BLaER1 treated with 17β-estradiol and CSF1 and Interleukin-3, amounts not matched to agents 10 nM and 100 nM (cell line): ENCODE measurements around the gene MAN2A1.

ENCODE experiments used
- H3K27ac ChIP-seq, 11 experiments: shearing (Covaris generic); formaldehyde crosslinking; 2 replicates each; pipeline ENCODE4 v1.8.1; 2022
- H3K27me3 ChIP-seq, 11 experiments: shearing (Covaris generic); formaldehyde crosslinking; 2 replicates each; pipeline ENCODE4 v1.8.1; 2022
- H3K36me3 ChIP-seq, 11 experiments: shearing (Covaris generic); formaldehyde crosslinking; 2 replicates each; pipeline ENCODE4 v1.8.1; 2022
- H3K4me1 ChIP-seq, 10 experiments: shearing (Covaris generic); formaldehyde crosslinking; 2 replicates each; pipeline ENCODE4 v1.8.1; 2022
- H3K4me2 ChIP-seq, 11 experiments: shearing (Covaris generic); formaldehyde crosslinking; 2 replicates each; pipeline ENCODE4 v1.8.1; 2022
- H3K4me3 ChIP-seq, 10 experiments: shearing (Covaris generic); formaldehyde crosslinking; 2 replicates each; pipeline ENCODE4 v1.8.1; 2022
- H3K9ac ChIP-seq, 11 experiments: shearing (Covaris generic); formaldehyde crosslinking; 2 replicates each; pipeline ENCODE4 v1.8.1; 2022
- H3K9me3 ChIP-seq, 11 experiments: shearing (Covaris generic); formaldehyde crosslinking; replicated peaks in 1 of 11; 2 replicates each; pipeline ENCODE4 v1.8.1; 2022
- H4K20me1 ChIP-seq, 11 experiments: shearing (Covaris generic); formaldehyde crosslinking; 2 replicates each; pipeline ENCODE4 v1.8.1; 2022
- Cebpa-rat ChIP-seq, 11 experiments: shearing (Covaris generic); IDR thresholded peaks; 2 replicates each; pipeline ENCODE4 v1.8.1; 2022

Gene MAN2A1

DNA sequence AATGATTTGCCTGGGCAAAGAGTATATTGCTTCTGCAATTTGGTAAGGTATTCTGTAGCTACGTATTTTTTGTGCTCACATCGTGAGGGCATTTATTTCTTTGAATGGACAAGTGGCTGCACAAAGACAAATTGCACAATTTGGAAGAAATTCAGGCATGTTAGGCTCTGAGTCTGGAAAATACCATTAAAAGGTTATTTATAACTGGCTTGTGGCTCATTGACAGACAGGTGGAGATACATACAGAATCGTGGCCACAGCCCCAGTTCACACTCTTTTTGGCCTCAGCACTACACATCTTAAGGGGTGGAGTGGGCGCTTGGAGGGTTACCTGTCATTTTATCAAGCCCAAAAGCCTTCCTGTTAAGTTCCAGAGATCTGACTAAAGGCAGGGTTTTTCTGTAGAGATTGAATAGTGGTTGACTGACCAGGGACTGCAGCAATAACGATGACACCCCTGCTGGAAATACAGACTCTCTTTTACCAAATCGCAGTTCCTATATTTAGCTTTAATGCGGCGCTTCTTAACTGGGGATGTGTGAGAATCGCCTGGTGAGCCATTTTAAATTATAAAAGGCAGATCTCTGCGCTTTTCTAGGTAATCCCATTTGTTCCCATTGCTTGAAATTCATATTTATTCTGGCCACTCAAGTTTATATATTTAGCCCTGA lies 14.7 kb downstream of the MAN2A1 start:
- TF ChIP-seq Cebpa-rat (IDR thresholded peaks at IDR 0.05): no peak
- Histone ChIP-seq H3K9me3 (peaks cover 0 to 14% (median 0%) of the 10 kb centered on the region in 11 experiments; a peak in 6 of 22 replicates), H3K4me3 (no peak overlapping the region), H3K9ac (no peak overlapping the region), H3K36me3 (peaks cover 0 to 56% (median 32%) of the 10 kb centered on the region in 11 experiments; a peak in 18 of 22 replicates), H3K27me3 (no peaks in the 10 kb centered on the region), H3K27ac (no peak overlapping the region), H3K4me1 (peaks cover 10 to 17% (median 13%) of the 10 kb centered on the region in 10 experiments; a peak in 19 of 20 replicates), H3K4me2 (no peak overlapping the region), H4K20me1 (peaks cover 4 to 100% (median 47%) of the 10 kb centered on the region in 11 experiments; a peak in 17 of 22 replicates)

DNA sequence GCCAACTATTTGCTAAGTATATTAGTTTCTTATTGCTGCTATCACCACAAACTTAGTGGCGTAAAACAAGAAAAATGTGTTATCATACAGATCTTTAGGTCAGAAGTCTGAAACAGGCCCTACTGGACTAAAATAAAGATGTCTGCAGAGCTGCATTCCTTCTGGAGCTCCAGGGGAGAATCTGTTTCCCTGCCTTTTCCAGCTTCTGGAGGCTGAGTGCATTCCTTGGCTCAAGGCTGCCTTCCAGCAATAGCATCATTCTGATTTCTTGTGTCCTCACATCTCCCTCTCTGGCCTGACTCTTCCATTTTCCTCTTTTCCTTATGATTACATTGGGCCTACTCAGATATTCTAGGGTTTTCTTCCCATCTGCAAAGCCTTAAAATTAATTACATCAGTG lies 15.9 kb downstream of the MAN2A1 start:
- H3K4me2 ChIP-seq: no peak overlapping the region
- H3K9me3 ChIP-seq: peaks cover 0 to 22% (median 7%) of the 10 kb centered on the region in 11 experiments; a peak in 12 of 22 replicates
- H3K27ac ChIP-seq: no peak overlapping the region
- peaks cover 0 to 57% (median 34%) of the 10 kb centered on the region in 11 experiments; a peak in 19 of 22 replicates for H3K36me3 ChIP-seq
- peaks cover 4 to 99% (median 50%) of the 10 kb centered on the region in 11 experiments; a peak in 18 of 22 replicates for H4K20me1 ChIP-seq
- no peak for TF ChIP-seq Cebpa-rat (IDR thresholded peaks at IDR 0.05)
- no peak overlapping the region for H3K9ac ChIP-seq
- no peaks in the 10 kb centered on the region for H3K27me3 ChIP-seq
- no peak overlapping the region for H3K4me3 ChIP-seq
- H3K4me1 ChIP-seq: peaks cover 0 to 5% (median 1%) of the 10 kb centered on the region in 10 experiments; a peak in 8 of 20 replicates

DNA sequence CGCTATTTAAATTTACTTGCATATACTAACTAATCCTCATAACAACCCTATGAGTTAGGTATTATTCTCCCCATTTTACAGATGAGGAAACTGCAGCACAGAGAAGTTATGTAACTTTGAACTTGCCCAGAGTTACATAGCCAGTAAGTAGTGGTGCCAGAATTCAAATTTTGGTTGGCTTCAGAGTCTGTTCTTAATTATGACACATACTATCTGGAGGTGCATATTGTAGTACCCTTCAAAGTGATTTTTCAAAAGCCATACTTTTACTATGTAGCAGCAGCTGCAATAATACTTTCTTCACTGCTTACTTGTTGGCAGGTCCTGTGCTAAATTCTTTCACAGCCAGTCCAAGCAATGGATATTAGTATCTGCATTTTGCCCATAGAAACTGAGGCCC lies 16.4 kb downstream of the MAN2A1 start:
- Histone ChIP-seq H3K4me3 (no peak overlapping the region), H3K27me3 (no peaks in the 10 kb centered on the region), H3K4me2 (no peak overlapping the region), H3K4me1 (0 out of 20 replicates have a peak, but pooled peaks cover 0 to 4% (median 0%) of the 10 kb centered on the region in 10 experiments), H4K20me1 (peaks cover 4 to 99% (median 50%) of the 10 kb centered on the region in 11 experiments; a peak in 19 of 22 replicates), H3K27ac (no peak overlapping the region), H3K9me3 (peaks cover 0 to 26% (median 11%) of the 10 kb centered on the region in 11 experiments; a peak in 12 of 22 replicates), H3K36me3 (peaks cover 0 to 62% (median 39%) of the 10 kb centered on the region in 11 experiments; a peak in 19 of 22 replicates), H3K9ac (no peak overlapping the region)
- TF ChIP-seq Cebpa-rat (IDR thresholded peaks at IDR 0.05): no peak

- H3K4me3 ChIP-seq: no peak overlapping the region
- peaks cover 0 to 26% (median 11%) of the 10 kb centered on the region in 11 experiments; a peak in 12 of 22 replicates for H3K9me3 ChIP-seq
- no peak overlapping the region for H3K4me2 ChIP-seq
- H3K36me3 ChIP-seq: peaks cover 0 to 65% (median 34%) of the 10 kb centered on the region in 11 experiments; a peak in 19 of 22 replicates
- no peaks in the 10 kb centered on the region for H3K27me3 ChIP-seq
- 0 out of 20 replicates have a peak, but pooled peaks cover 0 to 4% (median 0%) of the 10 kb centered on the region in 10 experiments for H3K4me1 ChIP-seq
- no peak overlapping the region for H3K27ac ChIP-seq
- H4K20me1 ChIP-seq: peaks cover 7 to 99% (median 54%) of the 10 kb centered on the region in 11 experiments; a peak in 19 of 22 replicates
- H3K9ac ChIP-seq: no peak overlapping the region
- TF ChIP-seq Cebpa-rat (IDR thresholded peaks at IDR 0.05): no peak
Measured at GRCh38 chr5:109707531-109707930, 17.8 kb downstream of the MAN2A1 start.

DNA sequence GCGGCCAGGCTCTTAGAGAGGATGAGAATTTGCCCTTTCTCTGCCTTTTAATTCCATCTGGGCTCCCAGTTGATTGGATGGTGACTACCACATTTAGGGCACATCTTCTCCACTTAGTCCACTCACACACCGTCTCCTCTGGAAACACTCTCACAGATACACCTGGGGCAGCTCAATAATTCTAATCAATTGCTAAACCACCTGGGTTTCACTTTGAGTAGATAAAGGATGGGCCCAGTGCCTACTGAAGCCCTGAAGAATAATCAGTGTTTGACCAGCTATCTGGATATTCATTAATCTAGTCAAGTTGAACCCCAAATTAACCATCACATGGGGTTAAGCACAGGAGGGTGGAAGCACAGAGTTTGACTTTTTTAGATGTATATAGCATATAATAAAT lies 19.1 kb downstream of the MAN2A1 start:
- Histone ChIP-seq H3K36me3 (peaks cover 4 to 75% (median 39%) of the 10 kb centered on the region in 11 experiments), H3K27ac (no peak overlapping the region), H3K27me3 (no peaks in the 10 kb centered on the region), H3K9me3 (peaks cover 0 to 26% (median 11%) of the 10 kb centered on the region in 11 experiments; a peak in 12 of 22 replicates), H3K4me1 (0 out of 20 replicates have a peak, but pooled peaks cover 0 to 4% (median 0%) of the 10 kb centered on the region in 10 experiments), H3K9ac (no peak overlapping the region), H4K20me1 (peaks cover 7 to 99% (median 51%) of the 10 kb centered on the region in 11 experiments; a peak in 20 of 22 replicates), H3K4me2 (no peak overlapping the region), H3K4me3 (no peak overlapping the region)
- TF ChIP-seq Cebpa-rat (IDR thresholded peaks at IDR 0.05): no peak

DNA sequence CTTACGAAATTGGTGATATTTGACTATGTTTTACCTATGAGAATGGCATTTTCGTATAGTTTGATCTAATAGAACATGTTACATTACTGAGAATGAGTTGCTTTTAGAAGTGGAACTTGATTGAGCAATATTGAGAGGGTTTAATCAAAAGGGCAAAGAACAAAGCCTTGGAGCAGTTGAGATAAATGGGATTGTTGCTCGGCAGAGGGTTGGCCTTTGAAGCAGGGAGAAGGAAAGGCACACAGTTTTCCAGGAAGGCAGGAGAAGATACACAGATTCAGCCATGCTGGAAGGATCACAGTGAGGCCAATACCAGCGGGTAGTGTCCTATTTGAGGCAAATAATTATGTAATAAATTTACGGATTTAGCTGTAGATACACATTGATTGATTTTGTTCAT lies 19.5 kb downstream of the MAN2A1 start:
- 0 out of 20 replicates have a peak, but pooled peaks cover 0 to under 1% (median 0%) of the 10 kb centered on the region in 10 experiments for H3K4me1 ChIP-seq
- peaks cover 0 to 26% (median 11%) of the 10 kb centered on the region in 11 experiments; a peak in 12 of 22 replicates for H3K9me3 ChIP-seq
- H3K36me3 ChIP-seq: peaks cover 7 to 75% (median 38%) of the 10 kb centered on the region in 11 experiments
- no peaks in the 10 kb centered on the region for H3K27me3 ChIP-seq
- H3K9ac ChIP-seq: no peak overlapping the region
- no peak overlapping the region for H3K27ac ChIP-seq
- H3K4me2 ChIP-seq: no peak overlapping the region
- peaks cover 6 to 99% (median 46%) of the 10 kb centered on the region in 11 experiments; a peak in 20 of 22 replicates for H4K20me1 ChIP-seq
- H3K4me3 ChIP-seq: no peak overlapping the region
- TF ChIP-seq Cebpa-rat (IDR thresholded peaks at IDR 0.05): no peak

- H3K4me2 ChIP-seq: no peak overlapping the region
- H3K9ac ChIP-seq: no peak overlapping the region
- peaks cover 0 to 26% (median 11%) of the 10 kb centered on the region in 11 experiments; a peak in 12 of 22 replicates for H3K9me3 ChIP-seq
- no peaks in the 10 kb centered on the region for H3K4me1 ChIP-seq
- peaks cover 0 to 83% (median 43%) of the 10 kb centered on the region in 11 experiments; a peak in 19 of 22 replicates for H4K20me1 ChIP-seq
- no peak for TF ChIP-seq Cebpa-rat (IDR thresholded peaks at IDR 0.05)
- H3K27me3 ChIP-seq: no peaks in the 10 kb centered on the region
- H3K27ac ChIP-seq: no peak overlapping the region
- H3K4me3 ChIP-seq: no peak overlapping the region
- peaks cover 23 to 75% (median 44%) of the 10 kb centered on the region in 11 experiments for H3K36me3 ChIP-seq
Measured at GRCh38 chr5:109711673-109712072, 21.9 kb downstream of the MAN2A1 start.

DNA sequence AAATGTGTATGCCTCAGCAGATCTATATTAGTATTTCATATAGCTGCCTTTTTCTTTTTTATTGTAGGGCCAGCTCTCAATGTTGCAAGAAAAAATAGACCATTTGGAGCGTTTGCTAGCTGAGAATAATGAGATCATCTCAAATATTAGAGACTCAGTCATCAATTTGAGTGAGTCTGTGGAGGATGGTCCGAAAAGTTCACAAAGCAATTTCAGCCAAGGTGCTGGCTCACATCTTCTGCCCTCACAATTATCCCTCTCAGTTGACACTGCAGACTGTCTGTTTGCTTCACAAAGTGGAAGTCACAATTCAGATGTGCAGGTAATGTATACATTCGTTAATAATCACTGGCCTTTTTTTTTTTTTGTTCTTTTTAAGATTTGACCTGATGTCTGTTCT lies 23.7 kb downstream of the MAN2A1 start:
- Histone ChIP-seq H3K9ac (no peak overlapping the region), H3K4me2 (no peak overlapping the region), H3K36me3 (peaks cover 37 to 75% (median 54%) of the 10 kb centered on the region in 11 experiments), H3K9me3 (peaks cover 0 to 26% (median 10%) of the 10 kb centered on the region in 11 experiments; a peak in 12 of 22 replicates), H3K4me3 (no peak overlapping the region), H4K20me1 (peaks cover 0 to 70% (median 35%) of the 10 kb centered on the region in 11 experiments; a peak in 19 of 22 replicates), H3K27me3 (no peaks in the 10 kb centered on the region), H3K27ac (no peak overlapping the region), H3K4me1 (no peaks in the 10 kb centered on the region)
- no peak for TF ChIP-seq Cebpa-rat (IDR thresholded peaks at IDR 0.05)

- Histone ChIP-seq H3K4me2 (no peak overlapping the region), H3K36me3 (peaks cover 40 to 76% (median 56%) of the 10 kb centered on the region in 11 experiments; a peak in 21 of 22 replicates), H3K27ac (no peak overlapping the region), H3K9me3 (peaks cover 0 to 16% (median 10%) of the 10 kb centered on the region in 11 experiments; a peak in 11 of 22 replicates), H3K4me3 (no peak overlapping the region), H3K9ac (no peak overlapping the region), H3K4me1 (no peaks in the 10 kb centered on the region), H3K27me3 (no peaks in the 10 kb centered on the region), H4K20me1 (peaks cover 0 to 60% (median 33%) of the 10 kb centered on the region in 11 experiments; a peak in 19 of 22 replicates)
- TF ChIP-seq Cebpa-rat (IDR thresholded peaks at IDR 0.05): no peak
Measured at GRCh38 chr5:109714592-109714991, 24.9 kb downstream of the MAN2A1 start.
